ENCODE measurements around the gene ZNF436.
"Not testable (repeated sequence)": the region's sequence is repeated elsewhere in the genome, so short reads cannot be mapped to it uniquely, and the experiment has no call there.

The ZNF436 gene

DNA sequence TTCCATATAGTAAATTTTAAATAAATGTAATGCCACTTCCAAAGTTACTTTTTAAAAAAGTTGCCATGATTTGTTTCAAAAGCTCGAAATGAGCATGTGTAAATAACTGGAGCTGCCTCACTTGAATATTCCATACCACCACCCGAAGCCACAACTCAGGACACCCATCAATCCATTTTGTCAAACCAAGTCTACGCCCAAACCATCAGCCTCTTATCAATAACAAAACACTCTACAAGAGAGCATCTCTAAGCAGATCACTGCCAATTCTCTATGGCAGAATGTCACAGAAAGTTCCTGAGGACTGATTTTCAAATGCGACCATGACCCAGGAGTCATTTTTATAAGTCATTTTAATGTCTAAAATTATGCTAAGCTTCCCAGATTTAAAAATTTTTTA, 30.0 kb downstream of the ZNF436 start:
- no peak for ATAC-seq (replicated peaks)
- H3K9me3 Mint-ChIP-seq: no peaks in the 10 kb centered on the region
- DNase-seq: no peak
- peak overlapping the region in 1 of 2 donors; percentile 33 for H3K4me3 Mint-ChIP-seq
- peaks cover 22 to 55% of the 10 kb centered on the region in 2 donors for H3K4me1 Mint-ChIP-seq
- H3K27ac Mint-ChIP-seq: peak overlapping the region; percentile 28
- H3K27me3 Mint-ChIP-seq: no peaks in the 10 kb centered on the region
- peaks cover 18 to 30% of the 10 kb centered on the region in 2 donors for H3K36me3 Mint-ChIP-seq

DNA sequence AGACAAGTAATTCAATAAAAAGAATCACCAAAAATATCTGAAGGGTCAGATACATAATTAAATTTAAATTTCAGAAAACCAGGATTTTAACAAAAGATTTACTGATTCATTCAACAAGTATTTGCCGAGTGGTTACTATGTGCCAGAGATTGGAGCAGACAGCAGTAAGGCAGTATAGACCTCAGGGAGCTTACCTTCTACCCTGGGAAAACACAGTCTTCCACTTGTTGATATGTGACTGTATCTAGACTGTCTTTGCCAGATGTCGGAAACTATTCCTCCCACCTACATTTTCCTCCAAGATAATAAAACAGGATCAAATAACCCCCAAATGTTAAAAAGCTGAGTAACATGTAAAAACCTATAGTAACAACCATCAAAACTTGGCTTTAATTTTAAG, 31.8 kb downstream of the ZNF436 start:
- Mint-ChIP-seq H3K27me3 (no peaks in the 10 kb centered on the region), H3K9me3 (no peaks in the 10 kb centered on the region), H3K4me1 (peaks cover 21 to 49% of the 10 kb centered on the region in 2 donors), H3K4me3 (no peak overlapping the region), H3K27ac (peak overlapping the region; percentile 4), H3K36me3 (peaks cover 25 to 39% of the 10 kb centered on the region in 2 donors)
- ATAC-seq (replicated peaks): no peak
- no peak for DNase-seq

- DNase-seq (no peak), ATAC-seq (replicated peaks) (no peak)
- no peaks in the 10 kb centered on the region for H3K27me3 Mint-ChIP-seq
- H3K4me3 Mint-ChIP-seq: no peak overlapping the region
- peaks cover 48 to 49% of the 10 kb centered on the region in 2 donors for H3K36me3 Mint-ChIP-seq
- no peaks in the 10 kb centered on the region for H3K4me1 Mint-ChIP-seq
- H3K9me3 Mint-ChIP-seq: no peaks in the 10 kb centered on the region
- no peak overlapping the region for H3K27ac Mint-ChIP-seq
These were observed 37.9 kb downstream of the ZNF436 start for GRCh38 chr1:23331713-23332112.

DNA sequence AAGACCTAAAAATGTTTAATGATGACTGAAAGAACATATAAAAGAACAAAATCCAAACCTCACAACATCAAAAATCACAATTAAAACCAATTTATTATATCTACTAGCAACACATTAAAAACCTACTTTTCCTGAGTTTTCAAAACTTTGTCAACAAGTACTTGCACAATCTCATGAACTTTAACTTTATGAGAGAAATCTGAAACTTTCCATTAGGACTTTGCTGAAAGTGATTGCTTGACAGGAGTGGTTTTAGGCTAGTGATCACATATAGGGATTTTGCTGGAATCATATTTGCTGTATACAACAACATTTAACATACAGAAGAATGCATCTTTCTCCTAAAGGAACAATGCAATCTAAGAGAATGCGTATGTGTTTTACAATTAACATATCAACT, 38.8 kb downstream of the ZNF436 start:
- H3K4me3 Mint-ChIP-seq: no peak overlapping the region
- ATAC-seq (replicated peaks) (no peak), DNase-seq (no peak)
- H3K27ac Mint-ChIP-seq: peak overlapping the region; percentile 31
- no peaks in the 10 kb centered on the region for H3K27me3 Mint-ChIP-seq
- peaks cover 0 to 3% of the 10 kb centered on the region in 2 donors for H3K4me1 Mint-ChIP-seq
- peaks cover 45 to 55% of the 10 kb centered on the region in 2 donors for H3K36me3 Mint-ChIP-seq
- H3K9me3 Mint-ChIP-seq: no peaks in the 10 kb centered on the region

DNA sequence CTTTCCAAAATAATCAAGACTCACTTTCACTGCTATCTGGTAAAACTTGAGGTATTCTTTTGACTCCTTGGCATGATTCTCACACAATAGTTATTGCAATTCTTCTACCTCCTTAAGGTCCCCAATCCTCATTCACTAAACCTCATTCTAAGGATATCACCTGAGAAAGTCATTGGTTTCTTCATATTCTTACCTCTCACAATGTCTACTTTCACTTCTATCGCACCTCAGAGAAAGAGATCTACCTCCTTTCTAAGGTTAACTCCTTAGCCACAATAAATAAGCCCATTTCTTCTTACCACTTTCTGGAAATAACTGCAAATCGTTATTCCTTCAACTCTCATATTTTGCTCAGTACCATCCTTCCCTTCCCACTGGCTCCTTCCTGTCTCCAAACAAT, 44.2 kb downstream of the ZNF436 start:
- no peak for DNase-seq
- H3K9me3 Mint-ChIP-seq: no peaks in the 10 kb centered on the region
- peaks cover 27 to 47% of the 10 kb centered on the region in 2 donors for H3K36me3 Mint-ChIP-seq
- ATAC-seq (replicated peaks): no peak
- H3K27me3 Mint-ChIP-seq: no peaks in the 10 kb centered on the region
- peaks cover 0 to 8% of the 10 kb centered on the region in 2 donors for H3K4me1 Mint-ChIP-seq
- H3K27ac Mint-ChIP-seq: no peak overlapping the region
- H3K4me3 Mint-ChIP-seq: no peak overlapping the region

DNA sequence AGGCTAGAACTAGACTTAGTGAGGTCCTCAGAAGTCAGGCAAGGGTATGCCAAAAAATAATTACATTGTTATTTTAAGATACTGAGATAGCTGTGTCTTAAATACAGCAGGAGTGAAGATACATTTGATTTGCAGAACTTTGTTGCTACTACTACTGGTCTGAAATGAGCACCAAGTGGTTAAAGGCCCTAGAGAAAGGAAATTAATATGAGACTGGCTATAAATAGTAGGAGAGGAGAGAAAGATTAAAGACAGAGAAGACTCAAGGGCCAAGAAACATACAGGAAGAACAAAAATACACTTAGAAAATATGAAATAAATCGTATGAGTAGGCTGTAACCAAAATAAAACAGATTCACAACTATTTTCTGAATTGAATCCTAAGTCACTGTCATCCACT, 46.9 kb downstream of the ZNF436 start:
- Mint-ChIP-seq H3K27me3 (no peaks in the 10 kb centered on the region), H3K36me3 (peaks cover 30 to 56% of the 10 kb centered on the region in 2 donors), H3K4me3 (no peak overlapping the region), H3K4me1 (peaks cover 0 to 10% of the 10 kb centered on the region in 2 donors), H3K9me3 (no peaks in the 10 kb centered on the region), H3K27ac (peak overlapping the region; percentile 32)
- DNase-seq (no peak), ATAC-seq (replicated peaks) (no peak)

DNA sequence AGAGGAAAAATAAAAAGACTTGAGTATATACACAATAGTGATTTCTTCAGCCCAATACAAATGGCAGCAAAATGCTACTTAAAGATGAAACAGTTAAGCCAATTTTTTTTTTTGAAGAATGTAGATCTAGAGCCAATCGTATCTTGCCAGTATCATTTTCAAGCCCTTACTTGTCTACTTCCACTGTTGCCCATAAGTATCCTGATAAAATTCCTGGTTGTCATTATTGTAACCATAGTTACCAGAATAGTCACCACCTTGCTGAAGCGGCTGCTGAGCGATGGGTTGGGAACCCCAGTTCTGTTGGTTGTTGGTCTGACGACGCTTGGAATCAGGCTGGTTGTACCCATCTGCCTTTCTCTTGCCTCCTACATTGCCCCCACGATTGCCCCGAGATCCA, 59.4 kb downstream of the ZNF436 start:
- H3K27ac Mint-ChIP-seq; H3K9me3 Mint-ChIP-seq; H3K27me3 Mint-ChIP-seq; H3K4me3 Mint-ChIP-seq; ATAC-seq (replicated peaks); DNase-seq: not testable (repeated sequence)
- H3K4me1 Mint-ChIP-seq: peaks cover 3 to 10% of the 10 kb centered on the region in 2 donors
- H3K36me3 Mint-ChIP-seq: peaks cover 29 to 37% of the 10 kb centered on the region in 2 donors
